Stimulated activated CD4-positive, alpha-beta T cell treated with anti-CD3 and anti-CD28 coated beads, Interleukin-2, amount 100 ng/mL, for 48 hours (primary cell): Measurements from ENCODE around the gene SUN5.

Experiments
- DNase-seq, 2 donors: peaks; one replicate each; pipeline ENCODE4 v3.0.0-alpha.2; 2020

The SUN5 gene

DNA sequence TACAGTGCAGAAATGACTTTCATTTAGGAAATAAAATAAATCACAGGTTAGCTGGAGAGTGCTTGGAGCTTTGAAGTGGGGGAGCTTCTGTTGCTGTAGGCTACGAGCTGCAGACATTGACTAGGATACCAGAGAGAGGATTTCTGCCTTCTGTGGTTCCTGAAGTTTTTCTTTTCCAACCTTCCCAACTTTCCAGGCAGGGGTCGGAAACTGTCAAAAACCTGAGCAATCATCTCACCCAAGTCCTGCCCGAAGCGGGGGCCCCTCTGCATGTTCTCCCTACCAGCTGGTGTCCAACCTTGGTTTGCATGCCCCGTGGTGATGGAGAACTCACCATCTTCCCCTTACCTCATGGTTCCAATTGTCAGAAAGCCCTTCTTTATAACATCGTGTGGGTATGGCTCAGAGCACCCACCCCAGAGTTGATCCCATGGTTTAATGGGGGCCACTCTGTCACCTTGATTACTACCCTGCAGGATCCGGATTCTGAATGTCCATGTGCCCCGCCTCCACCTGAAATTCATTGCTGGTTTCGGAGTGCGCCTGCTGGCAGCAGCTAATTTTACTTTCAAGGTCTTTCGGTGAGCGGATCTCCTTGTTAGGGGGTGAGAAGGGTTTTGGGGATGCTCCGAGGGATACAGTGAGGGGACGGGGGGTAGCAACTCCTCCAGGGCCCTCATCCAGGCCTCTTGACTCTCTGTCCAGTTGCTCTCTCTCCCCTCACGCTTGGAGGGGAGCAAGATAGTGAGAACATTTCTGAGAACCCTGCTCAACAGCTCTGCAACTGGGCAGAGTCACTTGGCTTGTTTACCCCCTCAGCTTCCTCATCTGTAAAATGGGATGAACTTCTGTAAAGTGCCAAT lies 8.3 kb upstream of the SUN5 start:
- no peak for DNase-seq

DNA sequence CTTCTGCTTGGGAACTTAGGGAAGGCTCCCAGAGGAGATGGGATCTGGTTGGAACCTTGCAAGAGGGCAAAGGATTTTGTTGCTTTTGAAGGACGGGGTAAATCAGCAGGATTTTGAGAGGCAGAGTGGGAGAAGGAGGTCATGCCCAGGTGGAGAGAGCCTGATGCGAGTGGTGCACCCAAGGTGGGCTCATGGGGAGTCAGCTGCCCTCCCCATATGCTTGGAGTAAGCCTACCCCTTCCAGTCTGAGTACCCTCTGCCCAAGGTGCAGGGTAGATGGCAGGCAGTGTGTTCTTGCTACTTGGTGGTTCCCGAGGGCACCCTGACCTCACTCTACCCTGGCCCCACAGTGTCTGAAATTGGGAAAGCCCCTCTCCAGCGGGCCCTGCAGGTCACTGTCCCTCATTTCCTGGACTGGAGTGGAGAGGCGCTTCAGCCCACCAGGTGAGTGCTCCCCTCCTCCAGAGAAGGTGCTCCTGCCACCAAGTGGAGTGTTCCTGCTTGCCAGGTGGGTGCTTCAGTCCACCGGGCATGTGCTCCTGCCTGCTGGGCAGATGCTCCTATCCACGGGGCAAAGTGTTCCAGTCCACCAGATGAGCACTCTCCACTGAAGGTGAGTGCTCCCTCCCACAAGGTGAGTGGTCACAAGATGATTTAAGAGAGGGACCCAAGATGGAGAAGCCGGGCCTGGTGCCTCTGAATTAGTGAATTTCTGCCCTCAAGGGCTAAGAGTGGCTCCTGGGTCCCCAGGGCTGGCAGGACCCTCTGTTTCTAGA lies 6.6 kb upstream of the SUN5 start:
- no peak for DNase-seq

DNA sequence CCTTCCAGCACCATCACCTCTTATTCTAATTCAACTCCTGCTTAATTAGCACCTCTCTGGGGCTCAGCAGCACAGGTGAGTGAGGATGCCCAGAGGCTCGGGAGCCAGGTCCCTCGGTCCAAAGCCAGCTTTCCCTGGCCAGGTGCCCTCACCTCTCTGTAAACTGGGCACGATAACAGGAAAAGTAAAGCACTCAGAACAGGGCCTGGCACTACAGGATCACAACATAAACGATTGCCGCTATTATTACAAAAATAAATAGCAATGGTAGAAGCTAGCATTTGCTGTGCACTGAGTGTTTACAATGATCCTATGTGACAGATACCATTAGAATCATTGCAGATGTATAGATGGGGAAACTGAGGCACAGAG lies 5.9 kb upstream of the SUN5 start:
- DNase-seq = no peak

DNA sequence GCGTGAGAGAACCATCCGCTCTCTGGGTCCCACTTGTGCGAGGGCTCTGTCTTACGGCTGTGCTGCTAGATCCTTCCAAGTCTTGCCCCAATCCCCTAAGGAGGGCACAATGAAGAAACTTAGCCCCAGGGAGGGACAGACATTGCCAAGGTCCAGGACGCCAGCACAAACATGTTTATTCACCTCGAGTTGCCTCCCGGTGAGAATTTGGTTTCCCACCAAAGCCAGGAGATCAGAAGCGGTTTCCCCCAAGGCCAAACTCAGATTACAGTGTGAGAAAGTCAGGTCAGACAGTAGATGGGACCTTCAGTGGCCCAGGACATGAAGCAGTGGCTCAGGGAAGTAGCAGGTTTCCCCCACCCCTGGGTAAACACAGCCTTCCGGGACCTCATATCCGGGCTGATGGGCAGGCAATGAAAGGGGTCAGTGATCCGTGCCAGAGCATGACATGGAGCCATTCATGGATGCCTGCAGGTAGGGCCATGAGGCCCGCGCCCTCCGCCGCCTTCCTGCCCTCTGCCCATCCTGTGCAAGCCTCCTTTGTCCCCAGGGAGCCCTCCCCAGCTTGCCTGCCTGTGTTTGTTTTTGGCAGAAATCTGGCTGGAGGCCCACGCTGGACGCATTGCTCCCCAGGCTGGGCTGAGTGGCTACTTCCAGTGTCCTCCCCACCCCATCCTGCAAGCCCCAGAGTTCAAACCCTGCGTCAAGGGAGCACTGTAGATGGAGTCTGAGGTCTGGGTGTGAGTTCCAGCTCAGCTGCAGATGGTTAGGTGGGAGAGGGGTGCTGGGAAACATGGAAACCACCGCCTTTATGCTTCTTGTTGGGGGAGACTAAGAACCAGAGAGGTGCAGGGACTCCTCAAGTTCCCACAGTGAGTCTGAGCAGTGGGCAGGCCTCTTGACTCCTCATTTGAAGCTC lies 5.2 kb upstream of the SUN5 start:
- no peak for DNase-seq

DNA sequence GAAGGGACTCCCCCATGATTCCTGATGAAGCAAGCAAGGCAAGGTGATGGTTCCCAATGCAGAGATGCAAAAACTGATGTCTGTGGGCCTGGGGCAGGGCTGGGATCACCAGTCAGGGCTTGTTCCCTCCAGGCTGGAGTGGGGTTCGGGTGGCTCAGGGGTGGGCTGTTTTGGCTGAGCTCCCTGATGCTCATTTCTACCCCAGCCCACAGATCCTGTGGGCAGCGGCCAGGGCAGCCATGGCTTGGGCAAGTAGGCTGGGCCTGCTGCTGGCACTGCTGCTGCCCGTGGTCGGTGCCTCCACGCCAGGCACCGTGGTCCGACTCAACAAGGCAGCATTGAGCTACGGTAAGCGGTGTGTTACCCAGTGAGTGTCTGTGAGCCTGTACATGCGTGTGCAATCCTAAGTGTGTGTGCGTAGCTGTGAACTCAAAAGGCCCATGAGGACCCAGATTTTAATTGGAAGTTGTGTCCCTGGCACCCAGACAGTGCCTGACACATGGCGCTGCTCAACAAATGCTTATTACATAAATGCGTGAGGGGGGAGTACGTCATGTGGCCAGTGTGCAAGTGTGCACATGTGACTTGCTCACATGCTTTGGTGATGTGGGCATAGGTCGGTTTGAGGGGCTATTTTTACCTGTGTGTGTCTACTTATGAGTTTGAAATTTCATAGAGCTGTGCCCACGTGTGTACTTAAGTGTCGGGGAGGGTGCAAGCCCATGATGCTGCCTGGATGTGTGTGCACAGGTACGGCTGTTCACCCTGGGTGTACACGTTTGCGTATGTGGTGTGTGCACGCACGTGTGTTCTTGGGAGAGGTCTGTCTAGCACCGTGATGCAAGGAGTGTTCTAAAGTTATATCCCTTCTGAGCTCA lies 4.3 kb upstream of the SUN5 start:
- no peak for DNase-seq

DNA sequence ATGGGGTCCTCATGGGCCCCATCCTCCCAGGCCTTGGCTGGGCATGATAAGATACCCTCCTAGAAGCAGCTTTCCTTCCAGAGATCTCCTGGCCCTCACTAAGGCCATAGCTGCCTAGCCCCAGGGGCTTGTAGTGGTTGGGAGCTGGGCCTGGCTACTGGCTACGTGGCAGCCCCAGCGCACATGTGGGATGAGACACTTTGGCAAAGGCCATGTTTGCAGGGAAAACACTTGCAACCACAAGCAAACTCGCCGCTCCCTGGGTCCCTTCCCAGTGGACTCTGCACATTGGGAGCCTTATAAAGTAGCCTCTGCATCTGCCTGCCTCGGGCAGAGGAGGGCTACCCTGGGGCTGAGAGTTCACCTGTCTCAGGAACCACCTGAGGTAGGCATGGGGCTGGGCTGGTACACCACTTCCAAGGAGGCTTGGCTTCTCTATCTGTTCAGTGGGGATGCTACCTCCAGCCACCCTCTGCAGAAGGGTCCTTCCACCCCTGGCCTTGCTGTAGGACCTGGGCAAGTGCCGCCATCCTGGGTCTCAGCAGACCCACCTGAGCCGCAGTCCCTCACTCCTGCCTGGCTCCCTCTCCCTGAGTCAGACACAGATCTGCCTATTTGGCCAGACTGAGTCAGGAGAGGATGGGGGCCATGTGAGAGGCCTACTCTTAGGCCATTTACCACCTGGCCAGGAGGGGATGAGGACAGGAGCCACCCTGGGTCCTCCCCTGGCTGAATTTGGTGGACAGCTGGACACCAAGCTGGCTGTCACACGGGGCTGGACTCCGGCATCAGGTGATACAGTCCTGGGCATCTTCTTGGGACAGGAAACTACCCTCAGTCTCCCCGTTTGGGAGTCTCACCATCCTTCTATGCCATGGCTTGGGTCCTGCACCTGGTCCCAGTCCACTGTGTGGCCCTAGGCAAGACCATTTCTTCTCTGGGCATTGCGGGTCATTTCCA lies 3.4 kb upstream of the SUN5 start, which contains the start of gene BPIFB2:
BPIFB2 (plus strand) TSS at position 329 of the 960 bp plus-strand sequence. CDS start 871 bp downstream, outside the sequence.
- DNase-seq = no peak

DNA sequence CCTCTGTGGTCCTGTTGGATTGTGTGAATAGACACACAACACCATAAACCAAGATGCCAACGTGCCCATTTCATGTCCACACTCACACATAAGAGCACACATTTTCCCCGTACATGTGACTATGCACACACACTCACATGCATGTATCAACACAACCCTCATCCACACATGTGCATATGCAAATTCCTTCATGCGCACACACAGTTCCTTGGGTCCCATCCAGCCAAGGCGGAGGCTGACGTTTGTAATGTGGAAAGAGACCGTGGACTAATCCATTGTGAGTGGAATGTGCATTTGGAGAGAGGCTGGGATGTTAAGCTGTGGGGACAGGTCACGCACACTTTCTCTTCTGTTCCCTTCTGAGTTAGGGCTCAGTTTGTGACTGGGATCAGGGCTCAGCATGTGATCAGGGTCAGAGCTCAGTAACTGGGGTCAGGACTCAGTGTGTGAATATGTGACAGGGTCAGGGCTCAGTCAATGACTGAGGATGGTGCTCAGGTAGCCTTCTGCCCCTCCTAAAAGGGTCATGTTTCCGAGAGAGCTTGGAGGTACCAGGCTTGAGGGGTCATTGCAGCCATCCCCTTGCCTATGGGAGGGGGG lies 2.6 kb upstream of the SUN5 start:
- no peak for DNase-seq

DNA sequence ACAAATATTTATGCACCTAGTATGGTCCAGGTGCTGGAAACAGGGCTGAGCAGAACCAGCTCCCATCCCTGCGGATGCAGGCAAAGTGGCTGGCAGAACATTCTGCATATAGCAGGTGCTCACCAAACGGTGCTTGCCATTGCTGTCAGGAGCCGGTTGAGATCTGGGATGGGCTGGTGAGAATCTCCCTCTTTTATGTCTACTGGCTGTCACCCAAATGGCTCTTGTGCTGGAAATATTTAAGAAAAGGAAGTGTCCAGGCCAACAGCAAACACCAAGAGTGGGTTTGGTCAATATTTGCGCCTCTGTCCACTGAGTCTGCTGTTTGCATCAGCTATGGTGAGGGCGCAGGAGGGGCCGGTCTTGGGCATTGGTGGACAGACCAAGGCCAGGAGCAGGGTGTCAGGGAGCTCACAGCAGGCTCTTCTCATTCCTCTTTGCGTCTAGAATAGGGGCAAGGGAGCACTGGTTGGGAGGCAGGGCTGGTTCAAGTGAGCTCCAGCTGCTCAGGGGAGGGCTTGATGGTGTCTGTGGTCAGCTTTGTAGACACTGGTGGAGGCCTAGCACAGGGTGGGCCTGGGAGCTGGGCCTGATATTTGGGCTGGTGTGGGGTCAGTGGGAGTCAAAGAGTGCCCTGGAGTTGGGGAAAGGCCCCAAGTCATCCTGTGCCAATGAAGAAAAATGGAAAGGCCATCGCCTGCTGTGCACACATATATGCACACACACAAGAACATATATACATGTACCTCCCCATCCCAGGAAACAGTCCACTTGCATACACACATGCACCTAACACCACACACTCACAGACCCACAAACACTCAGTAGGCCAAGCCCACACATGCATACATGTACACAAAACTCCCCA lies 1.9 kb upstream of the SUN5 start:
- no peak for DNase-seq

DNA sequence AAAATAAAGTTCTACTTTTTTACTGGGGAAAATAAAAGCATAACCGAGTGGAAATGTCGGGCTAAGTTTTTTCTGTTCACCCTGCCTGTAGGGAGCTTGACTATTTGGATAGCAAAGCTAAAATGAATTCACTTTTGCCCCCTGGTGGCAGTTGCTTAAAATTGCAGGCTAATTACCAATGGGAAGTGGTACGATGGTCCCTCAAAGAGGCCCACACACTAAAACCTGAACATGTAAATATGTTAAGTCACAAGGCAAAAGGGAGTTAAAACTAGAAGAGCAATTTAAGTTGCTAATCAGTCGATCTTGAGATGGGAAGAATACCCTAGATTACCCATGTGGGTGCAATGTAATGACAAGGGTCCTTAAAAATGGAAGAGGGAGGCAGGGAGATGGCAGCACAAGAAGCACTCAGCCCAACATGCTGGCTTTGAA lies 916 bp upstream of the SUN5 start:
- DNase-seq = peak; percentile 28 to 50

DNA sequence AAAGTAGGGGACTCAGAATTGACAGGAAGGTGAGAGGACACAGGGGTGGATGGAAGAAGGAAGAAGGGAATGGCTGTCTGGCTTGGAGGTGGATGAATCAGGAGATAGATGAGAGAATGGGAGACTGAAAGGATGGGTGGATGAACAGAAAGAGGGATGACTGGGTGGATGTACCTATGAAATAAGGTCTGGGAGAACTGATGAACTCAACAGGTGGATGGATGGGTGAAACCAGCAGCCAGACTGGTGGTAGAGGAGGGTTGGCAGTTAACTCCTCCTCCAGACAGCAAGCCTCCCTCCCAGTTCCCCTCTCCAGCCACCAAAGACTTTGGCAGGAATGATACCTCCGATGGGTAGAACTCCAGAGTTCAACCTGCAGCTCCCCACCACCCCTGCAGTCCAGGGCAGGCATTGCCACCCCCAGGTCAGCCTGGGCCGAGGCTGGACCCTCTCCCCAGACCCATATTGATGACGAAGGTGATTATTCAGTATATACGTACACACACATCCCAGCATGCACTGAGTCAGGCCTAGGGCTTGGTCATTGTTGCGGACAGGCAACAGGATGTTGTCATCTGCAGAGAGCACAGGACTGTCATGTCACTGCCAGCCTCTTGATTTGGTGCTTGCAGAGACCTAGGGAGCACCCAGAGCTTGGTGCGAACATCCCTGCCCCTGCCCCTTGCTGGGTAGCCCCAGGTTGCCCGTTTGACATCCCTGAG lies 2.0 kb downstream of the SUN5 start:
- DNase-seq = no peak

DNA sequence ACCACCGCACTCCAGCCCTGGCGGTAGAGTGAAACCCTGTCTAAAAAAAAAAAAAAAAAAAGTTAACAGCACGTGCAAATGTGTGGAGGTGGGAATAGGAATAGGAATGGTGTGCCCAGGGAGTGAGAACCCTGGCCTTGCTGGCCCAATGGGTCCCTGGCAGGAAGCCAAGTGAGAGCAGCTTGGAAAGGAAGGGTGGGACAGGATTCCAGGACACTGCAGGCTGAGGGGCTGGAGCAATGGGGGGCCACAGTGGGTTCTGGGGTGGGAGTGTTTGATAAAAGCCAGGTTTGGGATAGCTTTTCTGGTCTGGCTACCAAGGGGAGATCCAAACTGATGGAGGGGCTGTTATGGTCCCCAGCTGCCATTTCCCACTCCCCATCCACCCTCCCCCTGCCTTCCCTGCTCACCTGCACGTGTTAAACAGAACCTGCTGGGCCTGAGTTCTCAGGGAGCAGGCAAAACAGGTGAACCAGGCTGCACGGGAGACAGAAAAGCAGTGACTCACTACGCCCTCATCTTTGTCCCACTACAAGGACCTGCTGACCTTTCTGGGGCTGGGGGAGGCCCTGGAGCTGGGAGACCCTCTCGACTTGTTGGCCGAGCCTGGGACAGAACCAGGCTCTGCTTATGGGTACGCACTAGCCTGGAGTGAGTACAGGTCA lies 3.3 kb downstream of the SUN5 start:
- DNase-seq = no peak

DNA sequence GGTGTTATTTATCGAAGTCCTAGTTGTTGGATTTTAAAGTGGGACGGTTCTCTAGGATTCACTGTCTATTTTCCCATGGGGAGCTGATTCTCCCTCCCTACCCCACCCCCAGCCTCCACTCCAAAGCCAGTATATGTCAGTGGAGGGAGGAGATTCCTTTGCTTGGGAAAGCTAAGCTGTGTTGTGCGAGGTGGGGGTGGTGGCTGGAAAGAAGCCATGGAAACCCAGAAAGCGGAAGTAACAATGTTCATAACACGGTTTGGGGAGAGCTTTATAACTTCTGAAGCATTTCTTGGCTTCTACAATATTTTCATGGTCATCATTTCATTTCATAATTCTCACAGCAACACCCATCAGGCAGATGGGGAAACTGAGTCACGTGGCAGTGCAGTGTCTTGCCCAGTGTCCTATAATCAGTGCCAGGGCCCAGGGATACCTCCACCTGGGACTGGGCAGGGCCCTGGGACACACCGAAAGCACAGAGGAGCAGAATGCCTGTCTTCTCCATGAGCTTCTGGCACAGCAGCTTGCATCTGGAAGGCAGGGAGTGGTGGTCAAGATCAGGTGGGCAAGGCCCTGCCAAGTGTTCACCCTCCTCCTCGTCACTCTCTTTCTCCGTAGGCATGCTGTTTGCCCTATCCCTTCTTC lies 4.5 kb downstream of the SUN5 start:
- DNase-seq = no peak

DNA sequence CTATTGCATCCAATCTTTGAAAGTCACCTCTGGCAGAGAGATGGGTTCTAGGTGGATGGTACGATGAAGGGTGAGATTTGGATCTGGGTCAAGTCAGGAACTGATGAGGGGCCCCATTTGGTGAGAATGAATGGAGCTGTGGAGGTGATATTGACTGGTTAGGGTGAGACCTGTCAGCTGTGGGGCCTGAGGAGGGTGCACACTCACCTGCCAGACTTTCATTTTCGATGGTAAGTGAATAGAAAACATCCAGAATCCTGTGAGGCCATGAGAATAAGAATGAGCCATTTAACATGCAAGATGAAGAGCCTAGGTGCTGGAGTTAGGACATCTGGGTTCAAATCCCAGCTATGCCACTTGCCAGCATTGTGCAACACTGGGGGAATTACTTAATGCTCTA lies 6.8 kb downstream of the SUN5 start:
- DNase-seq = no peak

DNA sequence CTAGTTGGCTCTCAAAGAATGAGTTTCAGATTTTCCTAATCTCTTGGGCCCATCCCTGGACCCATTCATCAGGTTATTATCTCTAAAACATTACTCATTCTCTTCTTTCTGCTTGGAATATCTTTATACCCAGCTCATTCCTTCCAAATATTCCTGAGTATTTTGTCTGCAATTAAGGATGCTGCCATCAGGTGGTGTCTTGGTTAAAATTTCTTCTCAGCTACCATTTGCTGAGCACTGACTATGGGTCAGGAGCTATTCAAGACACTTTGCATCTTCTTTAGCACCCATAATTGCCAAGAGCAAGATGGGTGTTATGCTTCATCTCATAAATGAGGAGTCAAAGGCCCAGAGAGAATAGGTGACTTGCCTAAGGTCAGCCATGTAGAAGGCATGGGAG lies 8.4 kb downstream of the SUN5 start:
- DNase-seq = no peak

DNA sequence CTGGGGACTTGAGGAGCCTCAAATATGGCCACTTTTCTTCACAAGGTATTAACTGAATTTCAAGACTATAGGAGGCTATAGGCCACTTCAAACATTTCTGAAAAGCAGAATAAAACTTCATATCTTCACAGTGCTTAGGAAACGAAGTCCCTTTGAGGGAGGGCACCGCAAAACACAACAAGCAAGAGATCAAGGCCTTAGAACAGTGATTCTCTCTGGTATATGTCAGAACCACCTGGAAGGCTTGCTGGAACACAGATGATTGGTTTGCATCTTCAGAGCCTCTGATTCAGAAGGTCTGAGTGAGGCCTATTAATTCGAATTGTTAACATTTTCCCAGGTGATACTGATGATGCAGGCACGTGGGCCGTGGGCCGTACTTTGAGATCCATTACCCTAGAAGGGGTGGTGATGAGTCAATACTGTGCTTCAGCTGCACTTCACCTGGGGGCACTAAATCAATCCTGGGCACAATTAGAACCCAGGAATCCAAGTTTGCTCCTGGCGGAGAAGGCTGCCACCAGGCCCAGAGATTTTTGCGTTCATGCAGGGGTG lies 10.7 kb downstream of the SUN5 start:
- DNase-seq = no peak

DNA sequence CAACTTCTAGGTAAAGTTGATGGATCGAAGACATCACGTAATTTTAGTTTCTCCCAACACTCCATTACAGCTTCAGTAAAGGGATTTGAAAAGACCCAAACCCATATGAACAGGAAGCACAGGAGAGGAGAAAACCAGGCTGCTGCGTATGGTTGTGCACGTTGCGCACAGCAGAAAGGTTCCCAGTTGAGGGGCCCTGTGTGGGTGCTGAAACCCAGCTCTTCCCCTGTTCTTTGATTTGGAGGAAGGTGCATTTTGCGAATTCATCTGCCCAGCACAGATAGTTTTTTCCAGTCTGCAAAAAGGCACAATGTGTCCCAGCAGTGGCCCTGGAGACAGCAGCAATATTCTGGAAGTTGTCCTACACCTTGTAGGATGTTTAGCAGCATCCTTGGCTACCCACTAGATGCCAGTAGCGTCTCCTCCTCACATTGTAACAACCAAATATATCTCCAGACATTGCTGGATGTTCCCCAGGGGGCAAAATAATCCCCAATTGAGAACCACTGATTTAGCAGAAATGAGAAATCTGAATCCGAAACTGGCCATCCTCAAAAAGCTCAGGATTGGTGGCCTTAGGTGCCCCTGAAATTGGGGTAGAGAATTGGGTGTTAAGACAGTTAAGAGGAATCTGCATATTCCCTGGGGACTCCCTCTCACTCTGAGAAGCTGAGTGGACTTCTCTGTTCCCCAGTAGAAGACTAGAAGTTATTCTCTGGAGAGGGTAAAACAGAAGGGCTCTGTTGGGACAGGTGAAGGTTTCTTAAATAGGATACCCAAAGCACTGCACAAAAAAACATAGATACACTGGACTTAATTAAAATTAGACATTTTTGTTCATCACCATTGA lies 12.2 kb downstream of the SUN5 start:
- no peak for DNase-seq
